Skin epidermis (tissue), 12 donors: ENCODE measurements around the gene IRF8.

Experiments
- H3K27ac ChIP-seq, 21 experiments: fragments of 200-600 bp; sonication (generic) in 11 of 21; one replicate each; pipeline ENCODE4 v1.5.0; 2020; ENCODE audit warnings: mild to moderate bottlenecking in 3 of 21, inconsistent platforms in 2 of 21, moderate library complexity in 2 of 21
- H3K4me3 ChIP-seq, 7 experiments: fragments of 200-600 bp; sonication (generic) in 2 of 7; one replicate each; pipeline ENCODE4 v1.5.0; 2020; ENCODE audit warnings: inconsistent platforms in 2 of 7, mild to moderate bottlenecking in 2 of 7, moderate library complexity in 1 of 7

IRF8 gene

GRCh38 chr16:85947230-85948137 lies 48.5 kb downstream of the IRF8 start:
- Histone ChIP-seq H3K27ac (peak overlapping the region in 3 of 21 experiments; percentile 36 to 67 (median 58)), H3K4me3 (peak overlapping the region in 4 of 7 experiments; percentile 2 to 17 (median 5))

GRCh38 chr16:85948138-85948509 lies 49.2 kb downstream of the IRF8 start:
- H3K4me3 ChIP-seq: peak overlapping the region in 3 of 7 experiments; percentile 2 to 17 (median 4)
- H3K27ac ChIP-seq: peak overlapping the region in 2 of 21 experiments; percentile 58 to 67

- no peak overlapping the region for H3K4me3 ChIP-seq
- H3K27ac ChIP-seq: peak overlapping the region in 1 of 21 experiments; percentile 67
These were observed 49.8 kb downstream of the IRF8 start for GRCh38 chr16:85948616-85949265.

GRCh38 chr16:85950136-85950918 lies 51.4 kb downstream of the IRF8 start:
- Histone ChIP-seq H3K27ac (peak overlapping the region in 1 of 21 experiments; percentile 67), H3K4me3 (no peak overlapping the region)

GRCh38 chr16:85952197-85952596 lies 53.2 kb downstream of the IRF8 start:
- H3K4me3 ChIP-seq: no peak overlapping the region
- peak overlapping the region in 1 of 21 experiments; percentile 10 for H3K27ac ChIP-seq

- Histone ChIP-seq H3K27ac (peak overlapping the region in 1 of 21 experiments; percentile 10), H3K4me3 (no peak overlapping the region)
These were observed 53.8 kb downstream of the IRF8 start for GRCh38 chr16:85952811-85953210.

- Histone ChIP-seq H3K4me3 (no peak overlapping the region), H3K27ac (peak overlapping the region in 1 of 21 experiments; percentile 67)
These were observed 56.1 kb downstream of the IRF8 start for GRCh38 chr16:85954927-85955519.

GRCh38 chr16:85955566-85955965 lies 56.6 kb downstream of the IRF8 start:
- peak overlapping the region in 1 of 21 experiments; percentile 67 for H3K27ac ChIP-seq

GRCh38 chr16:85956426-85956825 lies 57.5 kb downstream of the IRF8 start:
- no peak overlapping the region for H3K4me3 ChIP-seq
- peak overlapping the region in 2 of 21 experiments; percentile 34 to 50 for H3K27ac ChIP-seq

More at GRCh38 chr16:85955566-85955965, 56.6 kb downstream of the IRF8 start:
- H3K4me3 ChIP-seq: no peak overlapping the region

GRCh38 chr16:85958731-85959130 lies 59.8 kb downstream of the IRF8 start:
- no peak overlapping the region for H3K27ac ChIP-seq
- no peak overlapping the region for H3K4me3 ChIP-seq

GRCh38 chr16:85959686-85960085 lies 60.7 kb downstream of the IRF8 start:
- Histone ChIP-seq H3K4me3 (no peak overlapping the region), H3K27ac (no peak overlapping the region)

GRCh38 chr16:85960486-85961046 lies 61.6 kb downstream of the IRF8 start:
- Histone ChIP-seq H3K4me3 (no peak overlapping the region), H3K27ac (no peak overlapping the region)

- Histone ChIP-seq H3K4me3 (no peak overlapping the region), H3K27ac (no peak overlapping the region)
These were observed 63.3 kb downstream of the IRF8 start for GRCh38 chr16:85961988-85962915.

- Histone ChIP-seq H3K4me3 (no peak overlapping the region), H3K27ac (no peak overlapping the region)
These were observed 64.9 kb downstream of the IRF8 start for GRCh38 chr16:85963753-85964285.

GRCh38 chr16:85965125-85965524 lies 66.2 kb downstream of the IRF8 start:
- Histone ChIP-seq H3K27ac (no peak overlapping the region), H3K4me3 (no peak overlapping the region)

GRCh38 chr16:85967111-85967510 lies 68.1 kb downstream of the IRF8 start:
- Histone ChIP-seq H3K27ac (no peak overlapping the region), H3K4me3 (no peak overlapping the region)

GRCh38 chr16:85968041-85968920 lies 69.3 kb downstream of the IRF8 start:
- Histone ChIP-seq H3K4me3 (no peak overlapping the region), H3K27ac (no peak overlapping the region)
